ENCODE data around the gene MAML2.

The MAML2 gene

DNA sequence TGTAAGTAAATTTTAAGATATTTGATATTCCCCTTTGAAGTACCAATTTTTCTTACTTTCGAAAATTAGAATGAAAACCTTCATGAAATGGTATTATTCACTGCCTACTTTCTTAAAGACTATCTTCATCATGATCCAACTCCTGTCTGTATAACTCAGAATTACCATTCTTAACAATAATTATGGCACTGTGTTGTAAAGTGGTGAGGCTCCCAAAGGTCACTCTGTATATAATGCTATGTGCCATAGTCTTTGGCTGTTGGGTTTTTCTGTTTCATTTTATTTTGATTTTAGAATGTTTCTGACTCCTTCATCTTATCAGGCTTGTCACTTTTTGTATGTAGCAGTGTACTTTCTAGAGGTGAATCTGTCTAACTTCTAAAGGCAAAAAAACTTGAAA lies 52.4 kb downstream of the MAML2 start:
- H3K27ac ChIP-seq (ENCODE audit: low read length) = no peak overlapping the region
- H3K4me3 ChIP-seq (ENCODE audit: low read depth in 1 of 2, low read length in 2 of 2) = no peak overlapping the region
- H3K27me3 ChIP-seq (ENCODE audit: insufficient read depth, low read length, poor library complexity) = no peaks in the 10 kb centered on the region
- DNase-seq = no peak
- no peak overlapping the region for H3K9ac ChIP-seq (ENCODE audit: low read depth, low read length)
- no peaks in the 10 kb centered on the region for H3K36me3 ChIP-seq (ENCODE audit: insufficient read depth, low read length)
- H4K20me1 ChIP-seq (ENCODE audit: insufficient read depth, low read length) = no peaks in the 10 kb centered on the region
- H3K79me2 ChIP-seq (ENCODE audit: insufficient read depth, low read length) = no peaks in the 10 kb centered on the region
- ATAC-seq (ENCODE audit: insufficient read depth, low read depth) = no peak
- TF ChIP-seq, protein P1, sequence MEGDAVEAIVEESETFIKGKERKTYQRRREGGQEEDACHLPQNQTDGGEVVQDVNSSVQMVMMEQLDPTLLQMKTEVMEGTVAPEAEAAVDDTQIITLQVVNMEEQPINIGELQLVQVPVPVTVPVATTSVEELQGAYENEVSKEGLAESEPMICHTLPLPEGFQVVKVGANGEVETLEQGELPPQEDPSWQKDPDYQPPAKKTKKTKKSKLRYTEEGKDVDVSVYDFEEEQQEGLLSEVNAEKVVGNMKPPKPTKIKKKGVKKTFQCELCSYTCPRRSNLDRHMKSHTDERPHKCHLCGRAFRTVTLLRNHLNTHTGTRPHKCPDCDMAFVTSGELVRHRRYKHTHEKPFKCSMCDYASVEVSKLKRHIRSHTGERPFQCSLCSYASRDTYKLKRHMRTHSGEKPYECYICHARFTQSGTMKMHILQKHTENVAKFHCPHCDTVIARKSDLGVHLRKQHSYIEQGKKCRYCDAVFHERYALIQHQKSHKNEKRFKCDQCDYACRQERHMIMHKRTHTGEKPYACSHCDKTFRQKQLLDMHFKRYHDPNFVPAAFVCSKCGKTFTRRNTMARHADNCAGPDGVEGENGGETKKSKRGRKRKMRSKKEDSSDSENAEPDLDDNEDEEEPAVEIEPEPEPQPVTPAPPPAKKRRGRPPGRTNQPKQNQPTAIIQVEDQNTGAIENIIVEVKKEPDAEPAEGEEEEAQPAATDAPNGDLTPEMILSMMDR (IDR thresholded peaks at IDR 0.05; ENCODE audit: borderline replicate concordance, extremely low read depth, low read length, poor library complexity, severe bottlenecking) = no peak
- no peak for TF ChIP-seq EZH2 (IDR thresholded peaks at IDR 0.05; ENCODE audit: borderline replicate concordance, low read depth, low read length, severe bottlenecking)
- H3K4me1 ChIP-seq (ENCODE audit: insufficient read depth, low read length) = no peaks in the 10 kb centered on the region; the same call in none of the 2 replicates
- H2AFZ ChIP-seq (ENCODE audit: low read depth, low read length) = no peak overlapping the region
- H3K4me2 ChIP-seq (ENCODE audit: insufficient read depth, low read length) = no peak overlapping the region
- no peaks in the 10 kb centered on the region for H3K9me3 ChIP-seq (ENCODE audit: insufficient read depth, low read length, severe bottlenecking)

DNA sequence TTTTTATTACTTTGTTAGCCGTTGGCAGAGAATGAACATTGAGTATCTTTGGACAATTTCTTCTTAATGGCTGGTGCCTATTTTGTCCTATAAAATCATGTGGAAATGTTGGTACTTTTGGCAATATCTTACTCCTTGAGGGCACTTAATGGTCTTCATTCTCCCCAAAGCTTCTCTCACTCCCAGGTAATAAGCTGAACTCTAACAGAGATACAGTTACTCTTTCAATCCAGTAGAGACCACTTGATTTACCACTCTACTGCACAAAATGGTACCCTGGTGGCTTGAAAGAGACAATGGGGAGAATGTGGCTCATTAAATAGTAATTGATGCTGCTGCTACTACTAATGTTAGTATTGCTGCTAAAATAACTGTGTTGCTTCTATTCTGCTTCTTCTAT lies 53.0 kb downstream of the MAML2 start:
- H3K36me3 ChIP-seq (ENCODE audit: insufficient read depth, low read length) = no peaks in the 10 kb centered on the region
- DNase-seq (no peak), ATAC-seq (ENCODE audit: insufficient read depth, low read depth) (no peak)
- H2AFZ ChIP-seq (ENCODE audit: low read depth, low read length) = no peak overlapping the region
- H4K20me1 ChIP-seq (ENCODE audit: insufficient read depth, low read length) = no peaks in the 10 kb centered on the region
- H3K4me3 ChIP-seq (ENCODE audit: low read depth in 1 of 2, low read length in 2 of 2) = no peak overlapping the region
- no peak for TF ChIP-seq EZH2 (IDR thresholded peaks at IDR 0.05; ENCODE audit: borderline replicate concordance, low read depth, low read length, severe bottlenecking)
- TF ChIP-seq, protein P1 (IDR thresholded peaks at IDR 0.05; ENCODE audit: borderline replicate concordance, extremely low read depth, low read length, poor library complexity, severe bottlenecking) = no peak
- H3K9me3 ChIP-seq (ENCODE audit: insufficient read depth, low read length, severe bottlenecking) = no peaks in the 10 kb centered on the region
- H3K27ac ChIP-seq (ENCODE audit: low read length) = no peak overlapping the region
- H3K4me2 ChIP-seq (ENCODE audit: insufficient read depth, low read length) = no peak overlapping the region
- H3K9ac ChIP-seq (ENCODE audit: low read depth, low read length) = no peak overlapping the region
- no peaks in the 10 kb centered on the region; the same call in none of the 2 replicates for H3K4me1 ChIP-seq (ENCODE audit: insufficient read depth, low read length)
- no peaks in the 10 kb centered on the region for H3K79me2 ChIP-seq (ENCODE audit: insufficient read depth, low read length)
- no peaks in the 10 kb centered on the region for H3K27me3 ChIP-seq (ENCODE audit: insufficient read depth, low read length, poor library complexity)

DNA sequence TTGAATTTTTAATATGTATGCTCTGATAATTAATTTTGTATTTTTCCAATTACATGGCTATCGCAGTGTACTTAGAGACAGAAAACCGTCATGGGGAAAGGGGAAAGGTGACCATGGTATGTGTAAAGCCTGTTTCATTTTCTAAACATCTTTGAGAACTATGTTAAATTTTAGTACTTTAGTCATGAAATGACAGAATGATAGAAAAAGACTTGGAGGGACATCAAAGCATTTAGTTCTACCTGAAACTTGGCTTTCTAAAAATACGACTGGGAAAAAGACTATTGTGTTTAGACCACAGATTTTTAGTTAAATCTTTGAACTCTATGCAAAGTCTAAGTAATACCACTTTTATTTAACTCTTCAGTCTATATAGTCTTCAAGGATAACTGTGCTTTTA lies 54.1 kb downstream of the MAML2 start:
- Histone ChIP-seq H3K27me3 (ENCODE audit: insufficient read depth, low read length, poor library complexity) (no peaks in the 10 kb centered on the region), H4K20me1 (ENCODE audit: insufficient read depth, low read length) (no peaks in the 10 kb centered on the region), H3K4me1 (ENCODE audit: insufficient read depth, low read length) (no peaks in the 10 kb centered on the region; the same call in 1 of the 2 replicates), H2AFZ (ENCODE audit: low read depth, low read length) (no peak overlapping the region), H3K27ac (ENCODE audit: low read length) (no peak overlapping the region), H3K4me3 (ENCODE audit: low read depth in 1 of 2, low read length in 2 of 2) (no peak overlapping the region), H3K9me3 (ENCODE audit: insufficient read depth, low read length, severe bottlenecking) (no peaks in the 10 kb centered on the region), H3K9ac (ENCODE audit: low read depth, low read length) (no peak overlapping the region), H3K79me2 (ENCODE audit: insufficient read depth, low read length) (no peaks in the 10 kb centered on the region), H3K36me3 (ENCODE audit: insufficient read depth, low read length) (no peaks in the 10 kb centered on the region), H3K4me2 (ENCODE audit: insufficient read depth, low read length) (no peak overlapping the region)
- ATAC-seq (ENCODE audit: insufficient read depth, low read depth) (no peak), DNase-seq (no peak)
- TF ChIP-seq, protein P1 (IDR thresholded peaks at IDR 0.05; ENCODE audit: borderline replicate concordance, extremely low read depth, low read length, poor library complexity, severe bottlenecking) = no peak
- no peak for TF ChIP-seq EZH2 (IDR thresholded peaks at IDR 0.05; ENCODE audit: borderline replicate concordance, low read depth, low read length, severe bottlenecking)

Data from DND-41 (cell line).